Tibial nerve (tissue), 4 donors: ENCODE results near the gene ABLIM3.

Experiments used
- CTCF ChIP-seq, 5 experiments: fragments of 200-600 bp in 3 of 5; fragments of 450-650 bp in 2 of 5; sonication (generic) in 3 of 5; IDR thresholded peaks; one replicate each; pipeline ENCODE4 v1.5.1; 2016 to 2019; ENCODE audit warnings: antibody characterized with exemption in 5 of 5, mild to moderate bottlenecking in 3 of 5, moderate library complexity in 2 of 5
- EP300 ChIP-seq, 2 donors: sonication (generic); formaldehyde crosslinking; IDR thresholded peaks; one replicate each; pipeline ENCODE4 v1.6.1; 2017; ENCODE audit warnings: antibody characterized with exemption in 2 of 2, mild to moderate bottlenecking in 1 of 2

GRCh38 chr5:149238540-149238939 is 97.2 kb downstream of the ABLIM3 start:
- TF ChIP-seq CTCF (IDR thresholded peaks at IDR 0.05) (no peak), EP300 (IDR thresholded peaks at IDR 0.05) (no peak)
